ENCODE measurements around the gene NTRK3.

The NTRK3 gene

DNA sequence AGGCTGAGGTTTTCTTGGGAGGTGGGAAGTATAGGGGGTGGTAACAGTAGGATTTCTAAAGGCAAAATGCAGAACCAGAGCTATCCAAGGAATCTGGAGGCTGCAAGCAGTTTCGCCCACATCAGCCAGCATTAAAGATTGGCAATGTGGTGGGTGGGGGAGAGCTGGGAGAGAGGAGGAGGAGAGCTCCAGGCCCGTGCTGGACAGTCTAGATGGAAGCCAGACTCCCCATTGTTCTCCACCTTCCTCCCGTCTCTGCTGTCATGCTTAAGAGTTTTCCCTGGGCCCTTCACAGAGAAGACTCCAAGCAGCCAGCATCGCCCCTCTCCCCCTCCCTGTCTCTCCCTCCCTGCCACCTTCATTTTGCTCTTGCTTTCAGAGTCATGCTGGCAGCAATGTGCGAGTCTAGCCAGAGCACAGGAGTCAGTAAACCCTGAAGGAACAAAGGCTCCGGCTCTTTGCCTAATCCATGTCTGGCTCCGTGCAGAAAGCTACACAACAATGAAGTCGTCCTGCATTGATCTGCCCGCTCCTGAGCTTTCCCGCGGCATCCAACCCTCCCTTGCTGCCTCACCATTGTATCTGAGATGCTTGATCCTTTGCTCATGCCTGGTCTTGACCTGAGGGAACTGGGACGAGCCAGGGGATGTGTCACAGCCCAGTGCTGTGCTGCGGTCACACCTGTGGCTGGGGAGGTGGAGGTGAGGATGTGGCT lies 282.9 kb downstream of the NTRK3 start:
- DNase-seq, result no peak

DNA sequence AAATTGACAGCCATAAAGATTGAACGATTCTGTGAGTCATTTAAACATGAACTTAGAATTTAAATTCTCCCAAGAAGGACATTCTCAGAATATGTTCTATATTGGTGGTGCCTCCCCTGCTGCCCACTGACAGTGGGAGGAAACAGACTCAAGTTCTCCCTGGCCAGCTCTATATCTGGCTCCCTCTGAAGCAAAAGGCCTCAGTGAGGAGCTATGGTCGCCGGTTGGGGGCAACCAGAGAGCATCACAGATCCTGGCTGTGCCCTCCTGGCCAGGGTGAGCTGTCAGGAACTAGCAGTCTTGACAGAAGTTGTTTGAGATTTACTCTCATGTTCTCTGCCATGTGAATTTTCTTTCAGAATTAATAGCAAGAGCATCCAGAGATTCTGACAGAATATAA lies 285.5 kb downstream of the NTRK3 start:
- DNase-seq, result no peak

DNA sequence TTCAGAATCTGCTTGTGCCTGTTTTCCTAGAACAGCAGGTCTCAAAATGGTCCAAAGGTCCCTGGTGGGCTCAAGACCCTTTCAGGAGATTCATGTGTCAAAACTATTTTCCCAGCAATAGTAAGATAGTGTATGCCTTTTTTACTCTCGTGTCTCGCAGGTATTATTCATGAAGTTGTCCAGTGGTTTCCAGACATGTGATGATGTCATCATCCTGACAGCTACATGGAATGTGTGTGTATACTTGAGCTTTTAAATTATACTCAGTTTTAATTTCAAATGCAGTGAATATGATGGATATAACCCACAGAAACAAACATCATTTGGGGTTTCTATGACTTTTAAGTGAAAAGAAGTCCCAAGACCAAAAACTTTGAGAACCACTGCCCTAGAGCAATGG lies 288.6 kb downstream of the NTRK3 start:
- no peak for DNase-seq

DNA sequence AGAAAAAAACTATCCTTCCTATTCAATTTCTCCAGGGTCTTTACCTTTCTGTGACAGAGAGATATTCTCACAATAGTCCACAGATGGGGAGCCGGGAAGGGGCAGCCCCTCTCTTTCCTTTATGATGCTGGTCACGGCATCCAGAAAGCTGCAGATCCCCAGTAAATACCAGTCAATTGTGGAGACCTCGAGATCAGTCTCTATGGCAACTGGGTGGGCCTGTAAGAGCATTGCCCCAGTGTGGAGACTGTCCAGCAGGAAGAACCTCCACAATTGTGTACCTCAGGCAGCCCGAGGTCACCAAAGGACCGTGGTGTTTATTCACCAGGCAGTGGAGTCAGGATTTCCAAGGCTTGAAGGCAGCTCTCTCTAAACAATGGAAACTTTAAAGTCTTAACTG lies 291.2 kb downstream of the NTRK3 start:
- no peak for DNase-seq

GRCh38 chr15:87962428-87962827 lies 294.1 kb downstream of the NTRK3 start:
- DNase-seq, result no peak

GRCh38 chr15:87961851-87962420 lies 294.6 kb downstream of the NTRK3 start:
- no peak for DNase-seq

DNA sequence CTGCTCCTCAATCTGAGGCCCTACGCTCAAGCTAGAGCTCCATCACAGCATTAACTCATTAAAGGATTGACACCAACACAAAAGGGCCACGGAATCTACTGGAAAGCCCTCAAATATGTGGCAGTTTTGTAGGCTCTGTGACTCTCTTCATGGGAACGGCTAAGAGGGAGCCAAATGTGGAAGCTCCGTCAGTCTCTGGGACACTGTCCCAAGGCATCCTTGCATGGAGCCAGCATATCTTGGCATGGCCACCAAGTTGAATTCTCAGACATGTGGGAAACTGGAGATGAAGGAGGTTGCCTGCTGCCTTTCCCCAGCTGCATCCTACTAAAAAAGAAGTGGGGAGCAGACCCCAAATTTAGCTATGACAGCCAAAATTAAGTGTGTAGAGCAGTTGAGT lies 296.9 kb downstream of the NTRK3 start:
- DNase-seq, result no peak

DNA sequence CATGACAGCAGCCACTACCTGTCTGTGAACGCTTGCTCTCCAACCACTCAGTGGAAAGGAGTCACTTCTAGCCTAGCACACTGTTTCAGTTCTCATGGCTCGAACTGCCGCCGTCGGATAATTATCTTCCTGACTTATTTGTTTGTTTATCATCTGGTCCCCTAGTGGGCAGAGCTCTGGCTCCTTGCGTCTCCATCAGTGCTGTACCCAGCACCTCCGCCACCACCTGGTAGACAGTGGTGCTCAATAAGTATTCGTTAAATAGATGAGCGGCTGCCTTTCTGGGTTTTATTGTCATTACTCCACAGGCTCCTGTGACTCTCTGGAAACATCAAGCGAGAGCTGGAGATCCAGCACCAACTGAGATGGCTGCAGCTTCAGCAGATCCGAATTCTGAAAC lies 297.5 kb downstream of the NTRK3 start:
- DNase-seq, result no peak

- no peak for DNase-seq
Measured at GRCh38 chr15:87955284-87955909, 301.1 kb downstream of the NTRK3 start.

- DNase-seq, result no peak
Measured at GRCh38 chr15:87954793-87955192, 301.7 kb downstream of the NTRK3 start.

DNA sequence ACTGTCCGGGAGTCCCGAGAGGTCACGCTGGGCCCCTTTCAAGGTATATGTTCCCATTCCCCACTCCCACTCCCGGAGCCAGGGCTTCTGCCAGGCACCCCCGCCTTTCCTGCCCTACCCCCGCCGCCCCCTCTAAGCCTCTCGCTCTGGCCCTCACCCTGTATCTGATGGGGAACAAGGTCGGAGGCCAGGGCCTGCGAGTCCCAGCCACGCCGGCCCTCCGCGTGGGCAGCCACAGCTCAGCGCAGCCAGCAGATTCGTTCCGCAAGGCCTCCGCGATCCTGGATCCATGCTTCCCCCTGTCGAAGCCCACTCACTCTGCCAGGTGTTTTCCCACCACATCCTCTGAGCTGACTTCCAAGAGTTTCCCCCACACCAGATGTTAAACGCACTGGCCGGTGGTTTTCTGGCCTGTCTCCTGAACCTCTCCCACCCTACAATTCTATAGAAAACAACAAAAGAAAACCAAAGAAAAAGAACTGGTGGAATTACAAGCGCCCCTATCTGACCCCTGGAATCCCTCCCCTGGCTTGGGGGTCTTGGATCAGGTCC lies 303.7 kb downstream of the NTRK3 start:
- no peak for DNase-seq

DNA sequence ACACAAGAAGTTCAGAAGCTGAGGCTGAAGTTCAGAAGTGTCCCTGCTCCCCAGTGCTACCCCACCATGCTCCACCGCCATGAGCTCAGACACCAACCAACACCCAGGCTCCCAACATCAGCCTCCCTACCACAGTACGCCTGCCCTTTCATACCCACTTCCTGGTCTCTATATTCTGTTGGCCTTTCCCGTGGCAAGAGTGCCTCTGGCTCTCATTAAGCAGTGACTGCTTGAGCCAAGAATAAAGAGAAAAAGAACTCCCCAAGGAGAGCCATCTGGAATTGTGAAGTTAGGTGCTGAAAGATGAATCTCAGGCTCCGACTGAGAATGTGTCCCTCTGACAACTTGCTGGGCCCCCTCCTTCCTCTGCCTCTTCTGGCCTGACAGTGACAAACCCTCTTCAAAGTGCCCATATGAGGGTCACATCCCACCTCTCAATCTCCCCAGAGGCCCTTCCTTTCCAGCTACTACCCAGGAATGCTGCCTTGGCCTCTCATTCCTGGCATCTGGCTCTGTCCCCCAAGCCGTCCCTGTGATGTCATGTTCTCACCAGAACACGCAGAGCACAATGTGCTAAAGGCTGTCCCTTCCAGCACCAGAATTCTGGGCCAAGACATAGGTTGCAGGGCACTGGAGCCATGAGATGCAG lies 306.8 kb downstream of the NTRK3 start:
- DNase-seq, result no peak

DNA sequence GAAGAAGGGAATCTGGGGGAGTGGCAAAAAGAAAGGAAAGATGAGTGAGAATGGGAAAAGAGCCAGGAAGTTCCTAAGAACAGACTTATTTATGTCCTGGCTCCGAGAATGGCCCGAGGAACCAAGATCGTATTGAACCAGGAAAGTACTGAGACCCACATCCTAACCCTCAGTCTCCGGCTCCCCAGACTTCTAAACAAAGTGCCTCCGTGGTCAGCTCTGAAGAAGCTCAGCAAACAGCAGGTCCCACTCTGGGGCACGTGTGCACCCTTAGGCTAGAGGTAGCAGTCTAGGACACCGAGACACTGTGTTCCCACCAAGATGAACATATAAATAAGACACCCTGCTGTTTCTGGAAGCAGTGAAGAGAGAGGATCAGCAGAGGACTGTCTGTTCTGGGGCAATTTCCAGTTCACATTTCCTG lies 307.4 kb downstream of the NTRK3 start:
- no peak for DNase-seq

- DNase-seq, result no peak
Measured at GRCh38 chr15:87947560-87947959, 309.0 kb downstream of the NTRK3 start.

- DNase-seq, result no peak
Measured at GRCh38 chr15:87945246-87945645, 311.3 kb downstream of the NTRK3 start.

DNA sequence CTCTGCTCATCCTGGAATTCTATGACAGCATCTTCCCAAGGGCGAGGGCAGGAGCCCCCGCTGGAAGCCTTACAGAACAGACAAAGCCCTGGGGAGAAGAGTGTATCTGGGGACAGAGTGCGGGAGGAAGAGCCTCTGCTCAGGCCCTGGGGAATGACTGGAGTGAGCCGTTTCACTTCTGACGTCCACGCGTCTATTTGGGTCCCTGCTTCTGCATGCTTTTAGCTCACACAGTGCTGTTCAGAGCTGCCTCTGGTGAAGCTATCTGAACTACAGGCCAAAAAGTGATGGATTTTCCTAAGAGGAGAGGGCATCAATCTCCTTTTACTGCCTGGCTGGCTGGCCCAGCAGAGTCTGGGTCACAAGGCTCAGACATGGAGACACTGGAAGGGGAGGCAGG lies 311.8 kb downstream of the NTRK3 start:
- no peak for DNase-seq

DNA sequence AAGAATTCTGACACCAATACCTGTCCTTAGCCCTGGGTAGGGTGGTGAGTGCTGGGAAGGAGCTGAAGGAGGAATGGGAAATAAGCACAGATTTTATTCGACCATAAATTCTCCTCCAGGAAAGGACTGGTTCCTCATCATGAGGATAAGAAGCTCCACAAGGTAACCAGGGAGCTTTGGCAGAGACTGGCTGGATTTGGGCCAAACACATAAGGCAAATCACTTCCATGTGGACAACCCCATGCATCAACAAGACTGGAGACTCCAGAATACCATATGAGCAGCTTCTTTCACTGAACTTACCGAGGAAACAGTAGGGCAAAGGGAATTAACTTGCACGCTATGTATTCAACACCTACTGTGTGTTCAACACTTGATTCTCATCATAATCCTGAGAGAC lies 312.5 kb downstream of the NTRK3 start:
- no peak for DNase-seq

GRCh38 chr15:87943626-87944025 lies 312.9 kb downstream of the NTRK3 start:
- DNase-seq, result no peak

DNA sequence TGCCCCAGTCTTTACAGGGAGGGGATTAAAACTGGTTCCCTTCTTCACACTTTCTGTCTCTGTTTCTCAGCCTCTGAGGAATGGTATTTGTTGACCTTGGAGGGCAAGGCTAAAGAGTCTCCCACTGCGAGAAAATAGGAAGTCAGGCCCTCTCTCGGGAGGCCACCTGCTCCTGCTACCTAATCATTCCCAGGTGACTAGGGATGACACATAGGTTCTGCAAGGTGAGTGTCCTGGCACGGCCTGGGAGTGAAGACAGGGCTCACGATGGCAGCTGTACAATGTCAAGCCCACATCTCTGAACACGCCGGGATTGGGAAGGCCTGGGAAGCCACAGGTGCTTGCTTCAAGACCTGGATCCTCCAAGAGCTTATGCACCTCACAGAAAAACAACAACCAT lies 314.2 kb downstream of the NTRK3 start:
- no peak for DNase-seq

- no peak for DNase-seq
Measured at GRCh38 chr15:87941606-87942005, 314.9 kb downstream of the NTRK3 start.

DNA sequence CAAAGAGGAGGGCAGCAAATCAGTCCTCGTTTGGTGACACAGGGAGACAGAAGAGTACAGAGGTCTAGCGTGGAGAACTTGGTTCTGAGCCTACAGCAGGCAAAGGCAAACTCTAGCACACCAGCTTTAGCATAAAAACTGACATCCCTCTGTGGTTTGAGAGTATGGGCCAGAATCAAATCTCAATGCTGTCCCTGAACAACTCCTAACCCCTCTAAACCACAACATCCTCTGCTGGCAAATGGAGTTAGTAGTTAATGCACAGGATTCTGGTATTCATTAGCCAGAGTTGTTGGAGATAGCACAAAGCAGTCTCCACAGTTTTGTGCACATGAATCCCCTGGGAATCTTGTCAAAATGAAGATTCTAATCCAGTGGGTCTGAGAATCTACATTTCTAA lies 315.8 kb downstream of the NTRK3 start:
- DNase-seq, result no peak

GRCh38 chr15:87939848-87940457 lies 316.6 kb downstream of the NTRK3 start:
- DNase-seq, result no peak

DNA sequence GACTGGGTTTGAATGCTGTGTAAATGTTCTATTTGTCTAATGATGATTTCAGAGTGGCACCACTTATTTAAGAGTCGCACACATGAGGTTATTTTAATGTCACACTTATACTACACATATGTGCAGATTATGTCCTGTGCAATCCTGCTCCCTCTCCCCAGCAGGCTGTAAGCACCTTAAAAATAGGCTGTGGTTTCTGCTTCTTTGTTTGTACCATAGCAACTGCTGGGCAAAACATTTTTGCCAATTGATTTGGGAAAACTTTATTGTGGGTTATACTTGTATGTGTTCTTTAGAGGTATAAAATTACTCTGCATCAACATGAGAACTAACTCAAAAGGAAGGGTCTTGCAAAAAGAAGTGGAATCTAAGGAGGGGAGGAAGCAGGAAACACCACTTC lies 318.5 kb downstream of the NTRK3 start:
- DNase-seq, result no peak

All from activated CD4-positive, alpha-beta T cell treated with anti-CD3 and anti-CD28 coated beads, Interleukin-2, amount 50 U/mL, for 48 hours (primary cell).